Stimulated activated CD8-positive, alpha-beta memory T cell treated with anti-CD3 and anti-CD28 coated beads, Interleukin-7, amount 100 ng/mL, for 4 hours (primary cell): ENCODE measurements around the gene WDR20.
"Not testable (repeated sequence)": the region's sequence is repeated elsewhere in the genome, so short reads cannot be mapped to it uniquely, and the experiment has no call there.

Source experiments
- DNase-seq, 2 donors: peaks; one replicate each; pipeline ENCODE4 v3.0.0-alpha.2; 2020; ENCODE audit warnings: low read depth in 2 of 2

The WDR20 gene

DNA sequence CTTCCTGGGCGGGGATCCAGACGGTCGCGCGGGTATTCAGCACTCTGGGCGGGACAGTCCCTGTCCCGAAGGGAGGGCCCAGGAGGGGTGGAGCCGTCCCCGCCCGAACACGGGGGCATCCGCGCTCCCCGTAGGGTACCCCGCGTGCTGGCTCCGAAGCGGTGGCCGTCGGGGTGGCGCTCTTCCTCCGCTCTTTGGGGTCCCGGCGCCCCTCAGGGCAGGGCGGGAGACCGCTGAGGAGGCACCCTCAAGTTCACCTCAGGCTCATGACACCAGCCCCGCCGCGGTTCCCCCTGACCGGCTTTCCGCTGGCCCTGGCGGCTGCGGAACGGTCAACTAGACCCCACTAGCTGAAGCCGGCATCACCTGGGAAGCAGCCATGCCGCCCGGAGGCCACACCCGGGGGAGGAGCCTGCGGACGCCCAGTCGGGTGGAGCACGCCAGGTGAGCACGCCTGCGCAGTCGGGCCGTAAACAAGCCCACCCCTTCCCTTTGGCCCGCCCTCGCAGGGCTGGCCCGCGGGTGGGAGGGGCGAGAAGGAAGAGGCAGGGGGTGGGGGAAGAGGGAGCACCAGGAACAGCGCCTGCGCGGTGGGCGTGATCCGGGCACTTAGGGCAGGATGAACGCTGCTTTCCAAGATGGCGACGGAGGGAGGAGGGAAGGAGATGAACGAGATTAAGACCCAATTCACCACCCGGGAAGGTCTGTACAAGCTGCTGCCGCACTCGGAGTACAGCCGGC, at the start of gene WDR20:
Gene WDR20, plus strand, starts transcription at position 612 of the 741 bp plus-strand sequence. Its CDS starts 27 bp downstream, at position 639.
- DNase-seq: peak; percentile 98 to 99

- no peak for DNase-seq
Measured at GRCh38 chr14:102090713-102091112, 49.0 kb upstream of the WDR20 start.

DNA sequence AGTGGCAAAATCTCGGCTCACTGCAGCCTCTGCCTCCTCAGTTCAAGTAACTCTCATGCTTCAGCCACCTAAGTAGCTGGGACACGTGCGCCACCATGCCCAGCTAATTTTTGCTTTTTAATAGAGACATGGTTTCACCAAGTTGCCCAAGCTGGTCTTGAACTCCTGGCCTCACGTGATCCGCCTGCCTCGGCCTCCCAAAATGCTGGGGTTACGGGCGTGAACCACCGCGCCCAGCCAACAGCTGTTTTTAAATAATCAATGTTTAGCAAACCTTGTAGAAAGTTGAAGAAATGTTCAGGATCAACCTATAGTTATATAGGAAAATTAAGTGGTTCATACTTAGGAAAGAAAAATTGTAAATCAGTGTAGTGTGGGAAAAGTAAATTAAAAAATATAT, 46.9 kb upstream of the WDR20 start:
- no peak for DNase-seq

DNA sequence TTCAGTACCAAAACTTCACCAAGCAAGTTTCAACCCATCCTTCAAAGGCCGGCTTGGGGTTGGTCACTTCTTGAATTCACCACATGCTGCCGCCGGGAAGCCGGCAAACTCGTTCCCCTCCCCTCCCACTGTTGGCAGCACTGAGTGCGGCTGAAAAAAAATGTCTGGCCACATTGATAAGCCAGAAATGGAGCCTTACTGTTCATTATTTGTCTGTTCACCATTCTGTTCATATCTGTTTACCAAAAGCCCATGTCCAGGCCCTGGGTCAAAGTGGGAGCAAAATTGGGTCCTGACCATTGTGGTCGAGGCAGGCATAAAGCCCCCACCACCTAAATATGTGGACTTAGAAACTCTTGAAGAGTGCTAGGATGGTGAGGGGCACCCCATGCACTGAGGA, 45.6 kb upstream of the WDR20 start:
- no peak for DNase-seq

DNA sequence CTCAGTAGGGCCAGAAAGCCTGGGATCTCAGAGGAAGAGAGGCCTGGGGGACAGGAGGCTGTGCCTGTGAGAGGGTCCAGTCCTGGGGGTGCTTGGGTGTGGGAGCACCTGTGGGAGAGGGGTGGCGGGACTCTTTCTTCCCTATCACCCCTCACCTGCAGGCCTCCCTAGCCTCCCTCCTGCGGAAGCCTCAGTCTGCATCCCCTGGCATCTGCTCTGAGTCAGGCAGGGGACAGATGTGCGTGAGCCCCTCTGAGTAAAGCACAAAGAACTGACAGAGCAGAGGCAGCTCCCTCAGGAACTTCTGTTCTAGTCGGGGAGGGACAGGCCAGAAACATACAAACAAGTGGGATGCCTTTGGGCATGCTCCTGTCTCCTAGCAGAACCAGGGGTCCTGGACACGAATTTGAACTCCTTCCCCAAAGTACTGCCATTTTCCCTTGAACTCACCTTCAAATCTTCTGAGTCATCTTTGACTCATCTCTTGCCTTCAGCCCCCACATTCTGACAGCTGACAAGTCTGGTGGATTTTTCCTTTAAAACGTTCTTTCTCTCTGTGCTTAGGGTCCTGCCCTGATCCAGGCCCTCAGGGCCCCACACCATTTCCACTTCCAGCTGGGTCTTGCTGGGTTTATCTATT, 44.3 kb upstream of the WDR20 start:
- DNase-seq: no peak

GRCh38 chr14:102095871-102096568, 43.7 kb upstream of the WDR20 start:
- no peak for DNase-seq

DNA sequence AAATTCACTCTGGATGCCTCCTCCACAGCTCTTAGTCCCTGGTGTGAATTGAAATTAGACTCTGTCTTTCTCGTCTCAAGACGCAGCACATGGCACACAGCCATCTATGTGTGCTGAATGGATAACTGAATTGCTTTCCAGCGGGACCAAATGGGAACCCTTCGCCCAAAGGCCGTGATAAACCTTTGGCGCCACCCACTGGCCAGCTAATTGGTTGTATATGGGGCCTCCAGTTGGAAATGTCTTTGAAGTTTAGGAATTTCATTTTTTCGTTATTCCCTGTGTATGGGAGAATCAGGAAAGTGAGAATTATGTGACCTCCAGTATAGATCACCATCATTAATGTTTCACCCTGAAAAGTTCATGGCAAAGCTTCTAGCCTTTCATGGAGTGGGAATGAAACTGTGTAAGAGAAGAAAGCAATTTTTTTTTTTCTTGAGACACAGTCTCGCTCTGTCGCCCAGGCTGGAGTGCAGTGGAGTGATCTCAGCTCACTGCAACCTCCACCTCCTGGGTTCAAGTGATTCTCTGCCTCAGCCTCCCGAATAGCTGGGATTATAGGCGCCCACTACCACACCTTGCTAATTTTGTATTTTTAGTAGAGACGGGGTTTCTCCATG, 43.0 kb upstream of the WDR20 start:
- peak; percentile 48 to 55 for DNase-seq

DNA sequence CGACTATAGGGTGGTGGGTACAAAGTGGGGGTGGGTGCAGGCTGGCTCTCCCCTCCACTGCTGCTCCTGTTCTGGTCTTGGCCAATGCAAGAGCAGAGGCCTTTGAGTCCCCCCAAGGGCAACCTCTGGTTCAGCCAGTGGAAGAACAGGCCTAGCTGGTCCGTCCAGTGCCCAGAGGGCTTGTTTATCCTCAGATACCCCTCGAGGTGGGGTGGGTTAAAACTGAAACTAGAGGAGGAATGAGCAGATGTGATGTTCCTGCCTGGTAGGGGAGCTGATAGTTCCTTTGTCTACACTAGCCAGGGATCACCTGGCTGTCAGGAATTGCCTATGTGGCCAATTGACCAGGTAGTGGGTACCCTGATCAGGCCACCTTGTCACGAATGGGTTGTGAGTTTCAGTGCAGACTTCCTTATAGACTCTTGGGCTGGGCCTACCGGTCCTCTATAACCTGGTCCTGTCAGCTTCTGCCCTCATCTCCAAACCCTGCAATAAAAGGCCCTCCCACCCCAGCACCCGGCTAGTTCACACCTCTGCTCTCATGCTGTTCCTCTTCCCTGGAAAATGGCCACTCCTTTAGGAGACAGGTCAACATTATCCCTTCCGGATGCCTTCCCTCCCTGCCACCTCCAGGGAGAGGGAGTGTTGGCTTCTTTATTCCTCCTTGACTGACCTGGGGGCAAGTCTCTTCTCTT, 42.1 kb upstream of the WDR20 start:
- no peak for DNase-seq

DNA sequence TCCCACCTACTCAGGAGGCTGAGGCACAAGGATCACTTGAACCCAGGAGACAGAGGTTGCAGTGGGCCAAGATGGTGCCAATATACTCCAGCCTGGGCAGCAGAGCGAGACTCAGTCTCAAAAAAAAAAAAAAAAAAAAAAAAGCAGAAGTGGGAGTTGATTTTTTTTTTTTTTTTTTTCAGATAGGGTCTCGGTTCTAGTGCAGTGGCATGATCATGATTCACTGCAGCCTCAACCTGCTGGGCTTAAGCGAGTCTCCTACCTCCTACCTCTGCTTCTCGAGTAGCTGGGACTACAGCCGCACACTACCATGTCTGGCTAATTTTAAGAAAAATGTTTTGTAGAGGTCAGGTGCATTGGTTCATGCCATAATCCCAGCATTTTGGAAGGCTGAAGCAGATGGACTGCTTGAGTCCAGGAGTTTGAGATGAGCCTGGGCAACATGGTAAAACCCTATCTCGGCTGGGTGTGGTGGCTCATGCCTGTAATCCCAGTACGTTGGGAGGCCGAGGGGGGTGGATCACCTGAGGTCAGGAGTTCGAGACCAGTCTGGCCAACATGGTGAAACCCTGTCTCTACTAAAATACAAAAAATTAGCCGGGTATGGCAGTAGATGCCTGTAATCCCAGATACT, 36.5 kb upstream of the WDR20 start:
- no peak for DNase-seq

DNA sequence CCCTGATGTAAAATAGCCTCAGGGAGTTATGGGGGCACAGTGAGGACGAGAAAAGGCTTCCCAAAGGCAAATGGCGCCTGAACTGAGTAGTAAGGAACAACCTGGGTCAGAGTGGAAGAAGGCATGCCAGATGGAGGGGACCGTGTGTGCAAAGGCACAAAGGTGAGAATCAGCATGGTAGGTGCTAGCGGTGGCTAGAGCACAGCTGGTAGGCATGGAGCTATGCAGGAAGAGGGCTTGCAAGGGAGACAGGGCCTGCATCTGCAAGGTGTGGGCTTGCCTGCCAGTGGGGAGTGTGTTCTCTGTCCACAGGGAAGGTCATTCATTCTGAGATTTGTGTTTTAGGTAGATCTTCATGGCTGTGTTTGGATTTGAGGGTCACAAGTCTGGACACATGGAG, 34.3 kb upstream of the WDR20 start:
- no peak for DNase-seq

GRCh38 chr14:102109332-102109731, 30.4 kb upstream of the WDR20 start:
- not testable (repeated sequence) for DNase-seq

- no peak for DNase-seq
Measured at GRCh38 chr14:102111101-102111500, 28.6 kb upstream of the WDR20 start.

DNA sequence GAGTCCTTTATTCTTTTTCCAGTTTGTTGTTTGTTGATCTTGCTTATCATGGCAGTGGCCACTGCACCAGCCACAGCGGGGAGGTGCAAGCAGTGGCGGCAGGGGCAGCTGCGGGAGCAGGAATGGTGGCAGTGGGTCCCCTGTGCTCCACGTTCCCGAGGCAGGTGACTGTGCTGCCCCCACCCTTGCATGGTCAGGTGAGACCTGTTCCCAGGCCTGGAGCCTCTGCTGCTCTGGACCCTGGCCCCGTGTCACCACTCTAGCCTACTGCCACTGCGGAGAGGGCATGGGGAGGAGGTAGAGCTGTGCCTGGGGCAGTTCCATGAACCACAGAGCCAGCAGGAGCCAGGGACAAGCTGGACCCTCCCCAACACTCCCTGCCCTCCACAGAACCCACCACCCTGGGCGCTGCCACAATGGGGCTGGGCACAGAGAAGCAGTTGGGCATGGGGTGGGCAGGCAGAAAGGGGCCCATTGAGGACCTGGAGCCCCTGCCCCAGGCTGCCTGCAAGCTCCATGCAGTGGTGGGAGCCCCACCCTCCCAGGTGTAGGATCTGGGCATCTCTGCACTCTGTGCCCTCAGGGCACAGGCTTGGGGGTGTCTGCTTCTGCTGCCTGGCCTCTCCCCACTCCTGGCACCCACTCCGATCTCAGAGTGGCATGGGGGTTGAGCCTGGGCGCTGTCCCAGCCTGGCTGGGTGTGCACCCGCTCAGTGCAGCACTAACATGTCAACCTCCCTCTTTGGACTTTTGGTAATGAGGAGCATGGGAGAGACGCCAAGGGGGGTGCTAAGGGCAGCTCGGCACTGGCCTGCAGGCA, 23.1 kb upstream of the WDR20 start:
- DNase-seq: no peak

- DNase-seq: no peak
Measured at GRCh38 chr14:102117852-102118251, 21.8 kb upstream of the WDR20 start.

DNA sequence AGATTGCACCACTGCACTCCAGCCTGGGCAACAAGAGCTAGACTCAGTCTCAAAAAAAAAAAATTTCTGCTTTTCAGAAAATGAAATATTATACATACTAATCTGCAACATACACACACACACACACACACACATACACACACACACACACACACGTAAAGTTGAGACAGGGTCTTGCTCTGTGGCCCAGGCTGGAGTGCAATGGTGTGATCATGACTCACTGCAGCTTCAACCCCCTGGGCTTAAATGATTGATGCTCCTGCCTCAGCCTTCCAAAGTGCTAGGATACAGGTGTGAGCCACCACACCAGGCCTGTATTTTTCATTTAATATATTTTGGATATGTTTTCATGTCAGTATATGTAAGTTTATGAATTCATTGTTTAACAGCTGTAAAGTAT, 18.8 kb upstream of the WDR20 start:
- no peak for DNase-seq

DNA sequence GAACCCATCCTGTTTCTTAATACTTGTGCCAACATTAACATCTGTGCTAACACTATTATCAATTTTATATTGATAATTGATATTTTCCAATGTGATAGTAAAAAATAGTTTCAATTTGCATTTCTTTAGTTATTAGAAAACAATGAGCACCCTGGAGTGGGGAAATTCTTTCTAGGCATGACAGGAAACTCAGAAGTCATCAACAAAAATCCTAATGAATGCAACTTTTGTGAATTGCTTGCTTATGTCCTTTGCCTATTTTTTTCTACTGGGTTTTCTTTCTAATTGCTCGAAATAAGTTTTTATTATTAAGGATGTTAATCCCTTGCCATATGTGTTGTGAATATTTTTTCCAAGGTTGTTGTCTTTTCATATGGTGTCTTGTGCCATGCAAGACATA, 18.1 kb upstream of the WDR20 start:
- no peak for DNase-seq

- no peak for DNase-seq
Measured at GRCh38 chr14:102124419-102124818, 15.3 kb upstream of the WDR20 start.

DNA sequence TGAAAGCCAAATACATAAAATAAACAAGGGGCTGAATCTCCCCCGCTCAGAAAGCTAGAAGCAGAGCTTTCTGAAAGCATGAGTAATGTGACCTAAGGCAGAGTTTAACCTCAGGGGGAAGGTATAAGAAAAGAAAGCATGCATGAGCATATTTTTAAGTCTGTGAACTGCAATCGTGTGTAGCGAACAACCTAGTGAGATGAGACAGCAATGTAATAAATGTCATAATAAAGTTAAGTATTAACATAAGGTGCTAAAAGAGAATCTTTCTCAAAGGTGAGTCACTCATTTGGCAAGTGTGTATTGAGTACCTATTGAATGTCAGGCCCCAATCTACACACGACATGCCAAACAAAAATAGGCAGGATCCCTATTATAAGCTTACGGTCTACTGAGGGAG, 14.2 kb upstream of the WDR20 start:
- DNase-seq: no peak

- no peak for DNase-seq
Measured at GRCh38 chr14:102126807-102127455, 12.8 kb upstream of the WDR20 start.

DNA sequence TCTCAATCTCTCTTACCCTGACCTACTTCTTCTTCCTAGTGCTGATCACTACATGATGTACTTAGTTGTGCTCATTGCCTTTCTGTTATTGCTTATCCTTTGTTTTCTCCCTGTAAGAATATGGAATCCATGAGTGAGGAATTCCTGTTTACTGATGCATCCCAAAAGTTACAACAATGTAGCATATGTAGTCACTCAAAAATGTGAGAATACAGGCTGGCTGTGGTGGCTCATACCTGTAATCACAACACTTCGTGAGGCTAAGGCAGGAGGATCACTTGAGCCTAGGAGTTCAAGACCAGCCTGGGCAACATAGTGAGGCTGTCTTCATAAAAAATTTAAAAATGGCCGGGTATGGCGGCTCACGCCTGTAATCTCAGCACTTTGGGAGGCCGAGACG, 8.0 kb upstream of the WDR20 start:
- DNase-seq: no peak
